ENCODE results near the gene POU6F2.

GRCh38 chr7:39130857-39131526, 153.3 kb downstream of the POU6F2 start:
- TF ChIP-seq EP300 (IDR thresholded peaks at IDR 0.05) (no peak), CTCF (IDR thresholded peaks at IDR 0.05) (no peak), POLR2AphosphoS5 (IDR thresholded peaks at IDR 0.05) (no peak), POLR2A (IDR thresholded peaks at IDR 0.05; ENCODE audit: low read depth) (no peak)
